Tibial artery (tissue), 4 donors: ENCODE results near the gene FAM50B.

Experiments used
- DNase-seq, 2 donors: peaks; one replicate each; pipeline ENCODE4 v3.0.0-alpha.2; 2019
- H3K27ac ChIP-seq, 2 donors: fragments of 200-600 bp; sonication (generic) in 1 of 2; 1 replicate in 1 of 2; 2 replicates in 1 of 2; pipeline ENCODE4 v1.5.1; 2018 to 2019; ENCODE audit warnings: mild to moderate bottlenecking in 1 of 2
- H3K27me3 ChIP-seq, 2 donors: fragments of 200-600 bp; sonication (generic) in 1 of 2; one replicate each; pipeline versions ENCODE4 v1.5.1 to v1.6.0; 2016 to 2019
- H3K36me3 ChIP-seq, 3 donors: fragments of 200-600 bp; sonication (generic) in 2 of 3; one replicate each; pipeline ENCODE4 v1.5.1; 2016 to 2019; ENCODE audit warnings: mild to moderate bottlenecking in 2 of 3
- H3K4me1 ChIP-seq, 4 donors: fragments of 200-600 bp; sonication (generic) in 2 of 4; 1 replicate in 3 of 4; 2 replicates in 1 of 4; pipeline ENCODE4 v1.5.1; 2016 to 2019
- H3K4me3 ChIP-seq, 2 donors: fragments of 200-600 bp; sonication (generic) in 1 of 2; 1 replicate in 1 of 2; 2 replicates in 1 of 2; pipeline ENCODE4 v1.5.1; 2018 to 2019; ENCODE audit warnings: mild to moderate bottlenecking in 2 of 2
- H3K9me3 ChIP-seq, 3 donors: fragments of 200-600 bp; sonication (generic) in 1 of 3; one replicate each; pipeline ENCODE4 v1.5.1; 2016 to 2019
- CTCF ChIP-seq, 2 experiments: fragments of 200-600 bp in 1 of 2; fragments of 450-650 bp in 1 of 2; IDR thresholded peaks; one replicate each; pipeline ENCODE4 v1.5.1; 2017 to 2019; ENCODE audit warnings: antibody characterized with exemption in 2 of 2, mild to moderate bottlenecking in 1 of 2, moderate library complexity in 1 of 2
- intact Hi-C: fragments of 100-400 bp; cut with DNase I; formaldehyde crosslinking; loops from one replicate; pipeline ENCODE4 v1.15.0; 2023; ENCODE audit warnings: low total_unique reads

FAM50B gene

DNA sequence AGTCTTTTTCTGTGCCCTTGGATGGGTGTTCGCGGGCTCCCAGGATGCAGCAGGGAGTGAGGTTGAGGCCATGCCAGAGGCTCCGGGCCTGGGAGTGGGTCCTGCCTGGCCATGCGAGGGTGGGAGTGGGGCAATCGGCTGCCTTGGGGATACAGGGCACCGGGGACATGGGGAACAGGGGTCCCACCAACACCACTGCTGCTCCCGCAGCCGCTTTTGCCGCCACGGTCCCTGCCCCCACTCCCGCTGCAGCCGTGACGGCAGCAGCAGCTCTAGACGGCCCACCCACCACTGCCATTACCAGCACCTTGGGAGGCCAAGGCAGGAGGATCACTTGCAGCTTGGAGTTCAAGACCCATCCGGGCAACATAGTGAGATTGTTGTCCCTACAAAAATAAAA is 35.3 kb upstream of the FAM50B start:
- intact Hi-C loops = no loop called here
- H3K27me3 ChIP-seq = no peaks in the 10 kb centered on the region
- no peaks in the 10 kb centered on the region for H3K9me3 ChIP-seq
- no peaks in the 10 kb centered on the region for H3K36me3 ChIP-seq
- DNase-seq = no peak
- no peak overlapping the region for H3K4me3 ChIP-seq
- H3K27ac ChIP-seq = no peak overlapping the region
- no peak for TF ChIP-seq CTCF (IDR thresholded peaks at IDR 0.05)
- peaks cover 0 to 56% (median 28%) of the 10 kb centered on the region in 4 donors for H3K4me1 ChIP-seq

GRCh38 chr6:3814539-3814938 is 34.6 kb upstream of the FAM50B start:
- no peak for DNase-seq
- intact Hi-C loops = no loop called here
- H3K9me3 ChIP-seq = no peaks in the 10 kb centered on the region
- H3K4me1 ChIP-seq = peaks cover 0 to 56% (median 26%) of the 10 kb centered on the region in 4 donors
- no peak overlapping the region for H3K27ac ChIP-seq
- TF ChIP-seq CTCF (IDR thresholded peaks at IDR 0.05) = no peak
- H3K27me3 ChIP-seq = no peaks in the 10 kb centered on the region
- H3K36me3 ChIP-seq = no peaks in the 10 kb centered on the region
- no peak overlapping the region for H3K4me3 ChIP-seq

DNA sequence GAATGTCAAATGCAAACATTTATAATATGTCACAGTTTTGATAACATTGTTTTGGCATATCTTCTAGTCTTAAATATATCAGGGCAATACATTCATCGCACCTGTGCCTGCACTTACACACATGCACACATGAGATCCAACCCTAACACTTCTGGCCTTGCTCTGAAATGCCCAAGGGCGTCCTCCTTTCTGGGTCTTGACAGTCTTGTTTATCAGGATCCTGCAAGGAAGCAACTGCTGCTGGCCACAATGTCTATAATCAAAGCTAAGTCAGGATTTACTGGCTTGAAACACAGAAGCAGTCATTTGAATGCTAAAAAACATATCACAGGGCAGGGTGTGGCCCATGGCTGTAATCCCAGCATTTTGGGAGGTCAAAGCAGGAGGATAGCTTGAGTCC is 32.9 kb upstream of the FAM50B start:
- Histone ChIP-seq H3K27ac (no peak overlapping the region), H3K36me3 (no peaks in the 10 kb centered on the region), H3K9me3 (no peaks in the 10 kb centered on the region), H3K4me3 (no peak overlapping the region), H3K27me3 (no peaks in the 10 kb centered on the region), H3K4me1 (peaks cover 0 to 56% (median 27%) of the 10 kb centered on the region in 4 donors)
- intact Hi-C loops = no loop called here
- no peak for DNase-seq
- no peak for TF ChIP-seq CTCF (IDR thresholded peaks at IDR 0.05)

- H3K27me3 ChIP-seq = no peaks in the 10 kb centered on the region
- no peak overlapping the region for H3K4me3 ChIP-seq
- intact Hi-C loops = no loop called here
- no peak for DNase-seq
- no peaks in the 10 kb centered on the region for H3K36me3 ChIP-seq
- H3K4me1 ChIP-seq = peaks cover 0 to 58% (median 34%) of the 10 kb centered on the region in 4 donors
- peak overlapping the region; percentile 19 to 29 for H3K27ac ChIP-seq
- no peak for TF ChIP-seq CTCF (IDR thresholded peaks at IDR 0.05)
- no peaks in the 10 kb centered on the region for H3K9me3 ChIP-seq
Measured at GRCh38 chr6:3819161-3820110, 29.7 kb upstream of the FAM50B start.

DNA sequence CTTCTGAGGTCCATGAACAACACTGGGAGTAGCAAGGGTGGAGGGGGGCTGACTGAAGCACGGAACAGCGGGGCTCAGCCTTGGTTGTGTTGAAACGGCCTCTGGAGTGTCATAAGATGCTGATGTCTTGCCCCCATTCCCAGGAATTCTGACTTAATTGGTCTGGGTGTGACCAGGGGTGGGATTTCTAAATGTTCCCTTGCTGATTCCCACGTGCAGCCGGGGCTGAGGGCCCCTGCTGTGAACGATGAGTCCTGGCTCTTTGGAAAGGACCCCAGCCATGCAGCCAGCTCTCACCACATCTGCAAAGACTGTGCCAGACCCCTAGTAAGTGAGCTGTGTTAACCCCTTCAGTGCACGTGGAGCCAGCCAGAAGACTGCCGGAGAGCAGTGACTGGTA is 28.6 kb upstream of the FAM50B start:
- peaks cover 0 to 64% (median 45%) of the 10 kb centered on the region in 4 donors for H3K4me1 ChIP-seq
- H3K36me3 ChIP-seq = no peaks in the 10 kb centered on the region
- H3K9me3 ChIP-seq = no peaks in the 10 kb centered on the region
- H3K27me3 ChIP-seq = no peaks in the 10 kb centered on the region
- peak in 1 of 2 donors; percentile 55 for DNase-seq
- intact Hi-C loops = no loop called here
- H3K27ac ChIP-seq = peak overlapping the region in 1 of 2 donors; percentile 19
- no peak for TF ChIP-seq CTCF (IDR thresholded peaks at IDR 0.05)
- no peak overlapping the region for H3K4me3 ChIP-seq
